NCI-H146 (cell line): ENCODE results near the gene CCR5.

Source experiments
- DNase-seq: peaks from one replicate; lab custom pipeline; 2025; lab: John Stamatoyannopoulos, UW

CCR5 gene

DNA sequence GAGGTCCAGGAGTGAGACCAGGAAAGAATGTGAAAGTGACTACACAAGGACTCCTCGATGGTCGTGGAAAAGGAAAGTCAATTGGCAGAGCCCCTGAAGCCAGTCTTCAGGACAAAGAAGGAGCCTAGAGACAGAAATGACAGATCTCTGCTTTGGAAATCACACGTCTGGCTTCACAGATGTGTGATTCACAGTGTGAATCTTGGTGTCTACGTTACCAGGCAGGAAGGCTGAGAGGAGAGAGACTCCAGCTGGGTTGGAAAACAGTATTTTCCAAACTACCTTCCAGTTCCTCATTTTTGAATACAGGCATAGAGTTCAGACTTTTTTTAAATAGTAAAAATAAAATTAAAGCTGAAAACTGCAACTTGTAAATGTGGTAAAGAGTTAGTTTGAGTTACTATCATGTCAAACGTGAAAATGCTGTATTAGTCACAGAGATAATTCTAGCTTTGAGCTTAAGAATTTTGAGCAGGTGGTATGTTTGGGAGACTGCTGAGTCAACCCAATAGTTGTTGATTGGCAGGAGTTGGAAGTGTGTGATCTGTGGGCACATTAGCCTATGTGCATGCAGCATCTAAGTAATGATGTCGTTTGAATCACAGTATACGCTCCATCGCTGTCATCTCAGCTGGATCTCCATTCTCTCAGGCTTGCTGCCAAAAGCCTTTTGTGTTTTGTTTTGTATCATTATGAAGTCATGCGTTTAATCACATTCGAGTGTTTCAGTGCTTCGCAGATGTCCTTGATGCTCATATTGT is 10.8 kb upstream of the CCR5 start:
- peak; percentile 57 for DNase-seq

DNA sequence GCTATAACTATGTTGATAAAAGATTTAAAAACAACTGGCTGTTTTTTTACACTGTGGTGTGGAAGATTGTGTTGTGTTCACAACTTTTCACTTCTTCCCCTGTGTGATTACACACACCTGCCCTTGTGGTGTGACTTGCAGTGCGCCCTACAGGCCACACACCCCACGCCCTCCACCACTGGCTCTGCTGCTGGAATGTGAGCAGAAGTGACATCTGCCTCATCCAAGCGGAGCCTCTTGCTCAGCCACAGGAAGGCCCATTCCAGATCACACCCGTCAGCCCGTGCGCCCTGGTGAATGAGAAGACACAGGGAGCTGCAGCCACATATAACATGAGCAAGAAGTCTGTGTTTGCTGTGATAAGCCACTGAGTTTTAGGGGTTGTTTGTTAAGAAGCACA is 9.8 kb upstream of the CCR5 start:
- no peak for DNase-seq

GRCh38 chr3:46361408-46362283 is 9.1 kb upstream of the CCR5 start:
- no peak for DNase-seq

DNA sequence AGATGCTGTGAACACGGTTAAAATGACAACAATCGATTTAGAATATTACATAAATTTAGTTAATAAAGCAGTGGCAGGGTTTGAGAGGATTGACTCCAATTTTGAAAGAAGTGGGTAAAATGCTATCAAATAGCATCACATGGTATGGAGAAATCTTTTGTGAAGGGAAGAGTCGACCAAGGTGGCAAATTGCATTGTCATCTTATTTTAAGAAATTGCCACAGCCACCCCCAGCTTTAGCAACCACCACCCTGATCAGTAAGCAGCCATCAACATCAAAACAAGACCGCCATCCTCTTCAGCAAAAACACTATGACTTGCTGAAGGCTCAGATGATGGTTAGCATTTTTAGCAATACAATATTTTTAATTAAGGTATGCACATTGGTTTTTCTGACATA is 5.7 kb upstream of the CCR5 start:
- DNase-seq, result no peak

DNA sequence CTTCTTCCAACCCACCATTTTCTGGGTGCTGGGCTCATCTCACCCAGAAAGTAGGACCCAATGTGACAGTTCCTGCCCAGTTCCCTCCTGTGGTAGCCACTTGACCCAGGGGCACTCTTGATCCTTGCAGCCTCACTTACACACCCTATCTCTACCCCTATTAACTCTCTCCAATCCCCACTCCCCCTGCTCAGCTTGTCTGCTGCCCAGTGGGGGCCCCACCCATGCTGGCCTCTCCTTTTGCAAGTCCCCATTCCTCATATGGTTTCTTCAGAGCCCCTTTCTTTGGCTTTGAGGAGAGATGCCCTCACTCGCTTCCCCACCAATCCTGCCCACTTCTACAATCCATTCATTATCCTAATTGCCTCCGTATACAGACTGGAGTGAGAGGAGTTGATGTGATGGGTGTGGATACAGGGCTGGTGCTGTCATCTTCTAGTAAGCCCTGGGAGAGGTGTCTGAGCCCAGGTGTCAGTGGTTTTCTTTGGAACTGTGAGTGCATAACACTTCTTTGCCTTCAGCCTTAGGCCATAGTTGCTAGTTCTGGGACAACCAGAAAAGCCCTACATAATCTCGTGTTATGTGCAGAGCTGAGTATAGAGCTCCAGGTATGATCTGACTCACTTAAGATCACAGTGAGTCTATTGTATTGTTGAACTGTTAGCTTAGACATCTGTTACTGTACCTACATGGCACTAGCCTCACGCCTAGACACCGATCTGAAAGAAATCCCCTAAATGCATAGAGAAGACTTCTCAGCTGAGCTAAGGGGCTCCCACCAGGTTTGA is 4.8 kb upstream of the CCR5 start:
- DNase-seq, result no peak

DNA sequence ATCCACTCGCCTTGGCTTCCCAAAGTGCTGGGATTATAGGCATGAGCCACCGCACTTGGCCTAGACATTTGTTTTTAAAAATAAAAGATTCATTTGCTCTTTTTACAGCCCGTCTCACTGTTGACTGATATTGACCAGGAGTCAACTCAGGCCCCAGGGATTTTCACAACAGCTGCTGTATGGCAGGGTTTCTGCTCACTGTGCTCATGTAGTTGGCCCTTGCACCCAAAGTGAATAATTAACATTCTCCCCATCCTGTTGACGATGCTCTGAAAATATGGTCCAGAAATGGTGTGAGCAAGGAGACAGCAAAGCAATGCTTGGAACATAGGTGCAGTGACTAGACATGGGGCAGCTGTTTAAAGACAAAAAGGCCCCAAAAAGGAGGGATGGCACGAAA is 2.9 kb upstream of the CCR5 start:
- DNase-seq, result no peak

DNA sequence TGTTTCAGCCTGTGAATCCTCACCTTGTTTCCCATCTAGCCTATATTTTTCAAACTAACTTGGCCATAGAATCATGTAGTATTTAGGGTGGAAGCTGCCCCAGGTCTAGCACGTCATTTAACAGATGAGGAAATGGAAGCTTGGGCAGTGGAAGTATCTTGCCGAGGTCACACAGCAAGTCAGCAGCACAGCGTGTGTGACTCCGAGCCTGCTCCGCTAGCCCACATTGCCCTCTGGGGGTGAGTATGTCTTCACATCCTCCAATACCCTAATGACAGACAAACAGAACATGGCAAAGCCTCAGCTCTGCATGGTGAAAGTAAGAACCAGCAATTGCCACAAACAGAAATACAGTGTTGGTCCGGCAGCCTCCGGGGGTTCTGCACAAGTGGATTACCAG is 2.2 kb upstream of the CCR5 start:
- no peak for DNase-seq

- DNase-seq, result no peak
Observed at GRCh38 chr3:46369151-46369550, 1.6 kb upstream of the CCR5 start.

DNA sequence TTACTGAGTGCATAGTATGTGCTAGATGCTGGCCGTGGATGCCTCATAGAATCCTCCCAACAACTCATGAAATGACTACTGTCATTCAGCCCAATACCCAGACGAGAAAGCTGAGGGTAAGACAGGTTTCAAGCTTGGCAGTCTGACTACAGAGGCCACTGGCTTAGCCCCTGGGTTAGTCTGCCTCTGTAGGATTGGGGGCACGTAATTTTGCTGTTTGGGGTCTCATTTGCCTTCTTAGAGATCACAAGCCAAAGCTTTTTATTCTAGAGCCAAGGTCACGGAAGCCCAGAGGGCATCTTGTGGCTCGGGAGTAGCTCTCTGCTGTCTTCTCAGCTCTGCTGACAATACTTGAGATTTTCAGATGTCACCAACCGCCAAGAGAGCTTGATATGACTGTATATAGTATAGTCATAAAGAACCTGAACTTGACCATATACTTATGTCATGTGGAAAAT is 1.0 kb upstream of the CCR5 start:
- DNase-seq, result no peak

DNA sequence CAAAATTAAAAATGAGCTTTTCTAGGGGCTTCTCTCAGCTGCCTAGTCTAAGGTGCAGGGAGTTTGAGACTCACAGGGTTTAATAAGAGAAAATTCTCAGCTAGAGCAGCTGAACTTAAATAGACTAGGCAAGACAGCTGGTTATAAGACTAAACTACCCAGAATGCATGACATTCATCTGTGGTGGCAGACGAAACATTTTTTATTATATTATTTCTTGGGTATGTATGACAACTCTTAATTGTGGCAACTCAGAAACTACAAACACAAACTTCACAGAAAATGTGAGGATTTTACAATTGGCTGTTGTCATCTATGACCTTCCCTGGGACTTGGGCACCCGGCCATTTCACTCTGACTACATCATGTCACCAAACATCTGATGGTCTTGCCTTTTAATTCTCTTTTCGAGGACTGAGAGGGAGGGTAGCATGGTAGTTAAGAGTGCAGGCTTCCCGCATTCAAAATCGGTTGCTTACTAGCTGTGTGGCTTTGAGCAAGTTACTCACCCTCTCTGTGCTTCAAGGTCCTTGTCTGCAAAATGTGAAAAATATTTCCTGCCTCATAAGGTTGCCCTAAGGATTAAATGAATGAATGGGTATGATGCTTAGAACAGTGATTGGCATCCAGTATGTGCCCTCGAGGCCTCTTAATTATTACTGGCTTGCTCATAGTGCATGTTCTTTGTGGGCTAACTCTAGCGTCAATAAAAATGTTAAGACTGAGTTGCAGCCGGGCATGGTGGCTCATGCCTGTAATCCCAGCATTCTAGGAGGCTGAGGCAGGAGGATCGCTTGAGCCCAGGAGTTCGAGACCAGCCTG is 984 bp downstream of the CCR5 start:
- DNase-seq, result no peak

DNA sequence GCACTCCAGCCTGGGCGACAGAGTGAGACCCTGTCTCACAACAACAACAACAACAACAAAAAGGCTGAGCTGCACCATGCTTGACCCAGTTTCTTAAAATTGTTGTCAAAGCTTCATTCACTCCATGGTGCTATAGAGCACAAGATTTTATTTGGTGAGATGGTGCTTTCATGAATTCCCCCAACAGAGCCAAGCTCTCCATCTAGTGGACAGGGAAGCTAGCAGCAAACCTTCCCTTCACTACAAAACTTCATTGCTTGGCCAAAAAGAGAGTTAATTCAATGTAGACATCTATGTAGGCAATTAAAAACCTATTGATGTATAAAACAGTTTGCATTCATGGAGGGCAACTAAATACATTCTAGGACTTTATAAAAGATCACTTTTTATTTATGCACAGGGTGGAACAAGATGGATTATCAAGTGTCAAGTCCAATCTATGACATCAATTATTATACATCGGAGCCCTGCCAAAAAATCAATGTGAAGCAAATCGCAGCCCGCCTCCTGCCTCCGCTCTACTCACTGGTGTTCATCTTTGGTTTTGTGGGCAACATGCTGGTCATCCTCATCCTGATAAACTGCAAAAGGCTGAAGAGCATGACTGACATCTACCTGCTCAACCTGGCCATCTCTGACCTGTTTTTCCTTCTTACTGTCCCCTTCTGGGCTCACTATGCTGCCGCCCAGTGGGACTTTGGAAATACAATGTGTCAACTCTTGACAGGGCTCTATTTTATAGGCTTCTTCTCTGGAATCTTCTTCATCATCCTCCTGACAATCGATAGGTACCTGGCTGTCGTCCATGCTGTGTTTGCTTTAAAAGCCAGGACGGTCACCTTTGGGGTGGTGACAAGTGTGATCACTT is 2.0 kb downstream of the CCR5 start:
- peak; percentile 15 for DNase-seq

DNA sequence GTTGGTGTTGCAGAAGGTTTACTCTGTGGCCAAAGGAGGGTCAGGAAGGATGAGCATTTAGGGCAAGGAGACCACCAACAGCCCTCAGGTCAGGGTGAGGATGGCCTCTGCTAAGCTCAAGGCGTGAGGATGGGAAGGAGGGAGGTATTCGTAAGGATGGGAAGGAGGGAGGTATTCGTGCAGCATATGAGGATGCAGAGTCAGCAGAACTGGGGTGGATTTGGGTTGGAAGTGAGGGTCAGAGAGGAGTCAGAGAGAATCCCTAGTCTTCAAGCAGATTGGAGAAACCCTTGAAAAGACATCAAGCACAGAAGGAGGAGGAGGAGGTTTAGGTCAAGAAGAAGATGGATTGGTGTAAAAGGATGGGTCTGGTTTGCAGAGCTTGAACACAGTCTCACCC is 4.0 kb downstream of the CCR5 start:
- no peak for DNase-seq

DNA sequence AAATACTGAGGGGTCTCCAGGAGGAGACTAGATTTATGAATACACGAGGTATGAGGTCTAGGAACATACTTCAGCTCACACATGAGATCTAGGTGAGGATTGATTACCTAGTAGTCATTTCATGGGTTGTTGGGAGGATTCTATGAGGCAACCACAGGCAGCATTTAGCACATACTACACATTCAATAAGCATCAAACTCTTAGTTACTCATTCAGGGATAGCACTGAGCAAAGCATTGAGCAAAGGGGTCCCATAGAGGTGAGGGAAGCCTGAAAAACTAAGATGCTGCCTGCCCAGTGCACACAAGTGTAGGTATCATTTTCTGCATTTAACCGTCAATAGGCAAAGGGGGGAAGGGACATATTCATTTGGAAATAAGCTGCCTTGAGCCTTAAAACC is 4.5 kb downstream of the CCR5 start:
- DNase-seq, result no peak

GRCh38 chr3:46375814-46376213 is 5.1 kb downstream of the CCR5 start:
- DNase-seq, result no peak

DNA sequence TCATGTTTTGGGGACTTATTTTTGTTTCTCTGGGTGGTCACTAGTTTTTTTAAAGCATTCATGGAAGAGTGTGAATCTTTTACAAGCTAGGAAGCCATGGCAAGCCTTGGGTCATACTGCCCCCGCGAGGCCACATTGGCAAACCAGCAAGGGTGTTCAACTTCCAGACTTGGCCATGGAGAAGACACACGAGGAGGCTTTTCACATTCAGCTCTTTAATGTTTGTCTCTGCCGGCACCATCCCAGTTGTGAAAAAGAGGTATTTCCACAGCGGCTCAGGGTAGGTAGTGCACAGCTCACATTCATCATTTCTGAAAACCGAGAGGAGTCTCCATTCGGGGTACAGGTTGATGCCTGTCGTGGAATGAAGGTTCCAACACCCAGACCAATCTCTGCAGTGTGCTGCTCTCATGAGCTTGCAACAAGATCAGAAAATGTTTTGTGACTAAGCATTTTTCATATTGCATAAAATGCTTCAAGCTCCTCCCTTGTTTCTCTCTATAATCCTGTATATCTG is 7.7 kb downstream of the CCR5 start:
- DNase-seq, result peak; percentile 45

DNA sequence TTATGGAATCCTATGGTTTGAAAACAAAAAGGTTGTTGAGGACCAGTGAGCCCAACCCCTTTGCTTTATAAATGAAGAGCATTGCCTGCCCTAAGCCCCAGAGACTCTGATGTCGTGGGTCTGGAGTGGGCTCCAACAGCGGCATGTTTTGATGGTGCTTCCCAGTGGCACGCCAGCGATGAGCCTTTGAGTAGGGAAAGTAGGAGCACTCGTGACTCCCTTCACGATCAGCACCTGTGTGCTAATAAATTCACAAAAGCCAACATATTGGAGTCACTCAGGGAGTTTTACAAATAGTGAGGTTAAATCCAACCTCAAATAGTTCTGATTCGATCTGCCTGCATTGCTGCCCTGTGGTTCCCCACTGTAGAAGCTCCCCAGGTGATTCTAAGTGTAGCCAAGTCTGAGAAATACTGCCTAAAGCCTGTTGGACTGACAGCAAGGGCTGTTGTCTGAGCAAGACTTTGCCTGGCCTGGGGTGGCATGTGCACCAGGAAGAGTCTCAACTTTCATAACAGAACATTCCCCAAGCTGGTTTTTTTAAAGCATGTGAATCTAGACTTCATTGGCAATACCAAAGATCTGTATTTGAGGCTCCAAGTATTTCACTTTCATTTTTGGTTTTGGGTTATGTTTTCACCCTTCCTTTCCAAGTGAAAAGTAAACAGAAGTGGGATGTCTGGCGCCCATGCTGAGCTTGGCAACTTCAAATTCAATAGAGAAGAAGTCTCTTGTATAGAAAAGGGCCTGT is 9.9 kb downstream of the CCR5 start:
- DNase-seq, result no peak

DNA sequence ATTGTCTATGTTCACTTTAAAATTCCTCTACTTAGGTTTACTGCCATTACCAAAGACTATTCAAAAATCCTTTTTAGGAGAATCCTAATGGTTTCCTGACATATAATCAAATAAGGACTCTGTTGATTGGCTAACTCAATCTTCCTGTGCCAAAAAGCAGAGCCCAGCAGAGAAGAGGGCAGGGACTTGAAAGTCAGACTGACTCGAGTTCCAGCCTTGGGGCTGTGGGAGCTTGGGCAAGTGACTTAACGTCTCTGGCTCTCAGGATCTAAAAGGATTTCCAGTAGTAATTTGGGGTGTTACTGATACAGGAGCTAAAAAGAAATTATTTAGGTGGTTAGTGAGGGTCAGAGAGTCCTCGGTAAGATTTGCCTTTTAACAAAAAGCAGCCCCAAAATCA is 10.9 kb downstream of the CCR5 start:
- no peak for DNase-seq

GRCh38 chr3:46383211-46383950 is 12.6 kb downstream of the CCR5 start:
- DNase-seq, result no peak

DNA sequence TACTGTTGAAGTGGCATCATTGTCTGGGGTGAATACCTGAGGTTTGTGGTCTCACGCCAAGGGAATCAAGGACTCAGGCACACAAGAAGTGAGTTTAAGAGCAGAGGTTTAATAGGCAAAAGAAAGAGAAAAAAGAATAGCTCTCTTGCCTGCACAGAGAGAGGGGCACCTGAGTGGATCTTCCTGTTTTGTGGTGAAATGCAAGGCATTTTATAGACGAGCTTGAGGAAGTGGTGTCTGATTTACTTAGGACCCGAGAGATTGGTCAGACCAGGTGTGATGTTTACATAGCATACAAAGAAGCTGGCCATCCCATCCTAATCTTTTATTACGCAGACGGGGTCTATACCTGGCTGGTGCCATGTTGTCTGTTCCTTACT is 13.2 kb downstream of the CCR5 start:
- DNase-seq, result peak; percentile 72
